K562 (cell line): ENCODE data around the gene TMEM260. TPM values are rescaled to one million over a fixed set of nuclear protein-coding genes. Genes with fewer than 3 reads are reported as not detected.

ENCODE experiments used
- CBX3 ChIP-seq, 2 experiments: IDR thresholded peaks; 1 replicate in 1 of 2; 2 replicates in 1 of 2; pipeline ENCODE4 v1.6.1; 2012; ENCODE audit warnings: inconsistent platforms in 2 of 2, low read length in 2 of 2, borderline replicate concordance in 1 of 2, control low read depth in 1 of 2
- CBX5 ChIP-seq: IDR thresholded peaks from 2 replicates; pipeline ENCODE4 v1.6.1; 2014; ENCODE audit warnings: low read depth, borderline replicate concordance
- CHD2 ChIP-seq: IDR thresholded peaks from 2 replicates; pipeline ENCODE4 v1.6.1; 2011; ENCODE audit warnings: low read depth, low read length
- EHMT2 ChIP-seq: fragments of 450-650 bp; IDR thresholded peaks from 2 replicates; pipeline ENCODE4 v1.6.1; 2018; ENCODE audit warnings: antibody characterized with exemption
- HDAC8 ChIP-seq: fragments of 450-650 bp; IDR thresholded peaks from 2 replicates; pipeline ENCODE4 v1.6.1; 2016; ENCODE audit warnings: mild to moderate bottlenecking, missing genetic modification characterization, moderate library complexity, missing compliant biosample characterization
- NFXL1 ChIP-seq: fragments of 450-650 bp; formaldehyde crosslinking; IDR thresholded peaks from 2 replicates; pipeline ENCODE4 v1.4.0; 2021; ENCODE audit warnings: mild to moderate bottlenecking
- PCBP1 ChIP-seq: fragments of 200-400 bp; formaldehyde crosslinking; IDR thresholded peaks from 2 replicates; pipeline ENCODE4 v1.6.1; 2018; ENCODE audit warnings: mild to moderate bottlenecking, low read depth, low read length; ENCODE audit not compliant: poor library complexity, severe bottlenecking
- PTRF ChIP-seq: fragments of 450-650 bp; IDR thresholded peaks from 2 replicates; pipeline ENCODE4 v1.6.1; 2016; ENCODE audit warnings: mild to moderate bottlenecking, missing genetic modification characterization, missing compliant biosample characterization
- SMAD2 ChIP-seq: fragments of 150-350 bp; IDR thresholded peaks from 2 replicates; pipeline ENCODE4 v1.6.1; 2014; ENCODE audit warnings: low read depth, mild to moderate bottlenecking, low read length
- TOE1 ChIP-seq, 2 experiments: fragments of 450-650 bp in 1 of 2; sonication (generic) in 1 of 2; formaldehyde crosslinking in 1 of 2; IDR thresholded peaks; 2 replicates each; pipeline versions ENCODE4 v1.7.1 to v1.8.0; 2016 to 2022; ENCODE audit warnings: borderline replicate concordance in 2 of 2, mild to moderate bottlenecking in 2 of 2, antibody characterized with exemption in 1 of 2, inconsistent platforms in 1 of 2, low read depth in 1 of 2, missing genetic modification reagents in 1 of 2, moderate library complexity in 1 of 2
- ZC3H8 ChIP-seq: fragments of 450-650 bp; IDR thresholded peaks from 2 replicates; pipeline ENCODE4 v1.6.1; 2017
- ZFPM2 ChIP-seq: fragments of 250-450 bp; sonication (Bioruptor Pico); IDR thresholded peaks from 2 replicates; pipeline ENCODE4 v1.5.1; 2022; ENCODE audit warnings: mild to moderate bottlenecking
- ZKSCAN3 ChIP-seq: fragments of 250-450 bp; sonication (Bioruptor Pico); IDR thresholded peaks from 2 replicates; pipeline ENCODE4 v1.4.0; 2020
- polyA plus RNA-seq, 8 experiments: library from polyadenylated mRNA; depleted of rRNA in 4 of 8; stranded (reverse) in 5 of 8; unstranded in 3 of 8; fragments of >200 nt; fragmentation: Nextera tagmentation in 2 of 8; fragmentation: Illumina TruSeq in 1 of 8; extraction: Ambion mirVana in 2 of 8; extraction: Trizol in 1 of 8; gene quantifications; 2 replicates each; pipeline versions ENCODE4 v1.2.1 to v1.2.3, GENCODE V29; 2011 to 2014; ENCODE audit warnings: inconsistent platforms in 1 of 8, missing spikeins in 1 of 8
- total RNA-seq, 7 experiments: library from RNA; depleted of rRNA in 6 of 7; stranded (reverse); fragments of >200 nt in 6 of 7; fragmentation: Illumina TruSeq in 2 of 7; extraction: Trizol in 2 of 7; gene quantifications; 2 replicates each; pipeline versions ENCODE4 v1.2.1 to v1.2.3, GENCODE V29; 2011 to 2021; ENCODE audit warnings: low replicate concordance in 1 of 7
- TF ChIP-seq, protein P1 (sequence below): fragments of 450-650 bp; IDR thresholded peaks from 2 replicates; pipeline ENCODE4 v1.7.0; 2016; ENCODE audit warnings: borderline replicate concordance
- TF ChIP-seq, protein P2 (sequence below): fragments of 450-650 bp; IDR thresholded peaks from 2 replicates; pipeline ENCODE4 v1.7.1; 2018; ENCODE audit warnings: mild to moderate bottlenecking, low read depth; ENCODE audit not compliant: partially characterized antibody
- TF ChIP-seq, protein P3 (sequence below): fragments of 250-450 bp; sonication (Bioruptor Pico); IDR thresholded peaks from 2 replicates; pipeline ENCODE4 v1.5.0; 2020; ENCODE audit warnings: mild to moderate bottlenecking
- TF ChIP-seq, protein P4 (sequence below): fragments of 450-650 bp; formaldehyde crosslinking; IDR thresholded peaks from 2 replicates; pipeline ENCODE4 v1.4.0; 2020; ENCODE audit warnings: mild to moderate bottlenecking
- TF ChIP-seq, protein P5 (sequence below): fragments of 200-400 bp; formaldehyde crosslinking; IDR thresholded peaks from 2 replicates; pipeline ENCODE4 v1.6.1; 2017; ENCODE audit warnings: mild to moderate bottlenecking, low read depth, low read length, moderate library complexity
- TF ChIP-seq, protein P6 (sequence below): fragments of 250-450 bp; sonication (Bioruptor Pico); IDR thresholded peaks from 2 replicates; pipeline ENCODE4 v1.8.0; 2021; ENCODE audit warnings: moderate library complexity, mild to moderate bottlenecking, inconsistent platforms

TMEM260 gene
- total and polyA plus RNA-seq, 9 of the 15 experiments (the other 6 are each of a cell fraction or from before 2014, with no cell fraction given), result 2.2 to 9.4 (median 6.0) TPM

DNA sequence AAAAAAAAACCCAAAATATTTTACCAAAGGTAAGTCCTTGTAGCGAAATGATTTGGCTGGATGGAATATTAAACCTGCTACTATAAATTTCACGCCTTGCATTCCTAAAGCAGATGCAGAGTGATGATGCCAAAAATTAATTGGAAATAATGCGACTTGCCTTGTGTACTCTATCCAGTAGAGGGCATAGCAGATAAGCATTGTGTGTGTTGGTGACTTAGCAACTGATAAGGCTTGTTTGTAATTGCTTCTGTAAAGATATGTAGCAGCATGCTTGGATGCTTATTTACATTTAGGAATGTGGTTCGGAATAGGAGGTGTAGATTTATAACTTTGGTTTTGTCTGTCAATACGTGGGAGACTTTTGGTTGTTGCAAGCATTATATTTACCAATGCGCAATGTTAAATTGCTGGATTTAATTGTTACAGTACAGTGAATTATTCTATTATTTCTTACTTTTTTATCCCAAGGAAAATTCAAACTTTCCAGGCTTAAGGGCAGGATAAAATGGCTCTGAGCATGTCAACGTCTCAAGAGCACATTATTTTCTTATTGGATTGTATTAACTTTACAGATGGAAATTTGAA, 80.5 kb downstream of the TMEM260 start (continued):
- TF ChIP-seq, protein P1, sequence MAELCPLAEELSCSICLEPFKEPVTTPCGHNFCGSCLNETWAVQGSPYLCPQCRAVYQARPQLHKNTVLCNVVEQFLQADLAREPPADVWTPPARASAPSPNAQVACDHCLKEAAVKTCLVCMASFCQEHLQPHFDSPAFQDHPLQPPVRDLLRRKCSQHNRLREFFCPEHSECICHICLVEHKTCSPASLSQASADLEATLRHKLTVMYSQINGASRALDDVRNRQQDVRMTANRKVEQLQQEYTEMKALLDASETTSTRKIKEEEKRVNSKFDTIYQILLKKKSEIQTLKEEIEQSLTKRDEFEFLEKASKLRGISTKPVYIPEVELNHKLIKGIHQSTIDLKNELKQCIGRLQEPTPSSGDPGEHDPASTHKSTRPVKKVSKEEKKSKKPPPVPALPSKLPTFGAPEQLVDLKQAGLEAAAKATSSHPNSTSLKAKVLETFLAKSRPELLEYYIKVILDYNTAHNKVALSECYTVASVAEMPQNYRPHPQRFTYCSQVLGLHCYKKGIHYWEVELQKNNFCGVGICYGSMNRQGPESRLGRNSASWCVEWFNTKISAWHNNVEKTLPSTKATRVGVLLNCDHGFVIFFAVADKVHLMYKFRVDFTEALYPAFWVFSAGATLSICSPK, result no peak
- TF ChIP-seq, protein P2, sequence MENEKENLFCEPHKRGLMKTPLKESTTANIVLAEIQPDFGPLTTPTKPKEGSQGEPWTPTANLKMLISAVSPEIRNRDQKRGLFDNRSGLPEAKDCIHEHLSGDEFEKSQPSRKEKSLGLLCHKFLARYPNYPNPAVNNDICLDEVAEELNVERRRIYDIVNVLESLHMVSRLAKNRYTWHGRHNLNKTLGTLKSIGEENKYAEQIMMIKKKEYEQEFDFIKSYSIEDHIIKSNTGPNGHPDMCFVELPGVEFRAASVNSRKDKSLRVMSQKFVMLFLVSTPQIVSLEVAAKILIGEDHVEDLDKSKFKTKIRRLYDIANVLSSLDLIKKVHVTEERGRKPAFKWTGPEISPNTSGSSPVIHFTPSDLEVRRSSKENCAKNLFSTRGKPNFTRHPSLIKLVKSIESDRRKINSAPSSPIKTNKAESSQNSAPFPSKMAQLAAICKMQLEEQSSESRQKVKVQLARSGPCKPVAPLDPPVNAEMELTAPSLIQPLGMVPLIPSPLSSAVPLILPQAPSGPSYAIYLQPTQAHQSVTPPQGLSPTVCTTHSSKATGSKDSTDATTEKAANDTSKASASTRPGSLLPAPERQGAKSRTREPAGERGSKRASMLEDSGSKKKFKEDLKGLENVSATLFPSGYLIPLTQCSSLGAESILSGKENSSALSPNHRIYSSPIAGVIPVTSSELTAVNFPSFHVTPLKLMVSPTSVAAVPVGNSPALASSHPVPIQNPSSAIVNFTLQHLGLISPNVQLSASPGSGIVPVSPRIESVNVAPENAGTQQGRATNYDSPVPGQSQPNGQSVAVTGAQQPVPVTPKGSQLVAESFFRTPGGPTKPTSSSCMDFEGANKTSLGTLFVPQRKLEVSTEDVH, result no peak
- no peak for TF ChIP-seq CHD2
- TF ChIP-seq ZKSCAN3, result no peak
- TF ChIP-seq EHMT2, result no peak
- TF ChIP-seq HDAC8, result no peak
- TF ChIP-seq, protein P3, sequence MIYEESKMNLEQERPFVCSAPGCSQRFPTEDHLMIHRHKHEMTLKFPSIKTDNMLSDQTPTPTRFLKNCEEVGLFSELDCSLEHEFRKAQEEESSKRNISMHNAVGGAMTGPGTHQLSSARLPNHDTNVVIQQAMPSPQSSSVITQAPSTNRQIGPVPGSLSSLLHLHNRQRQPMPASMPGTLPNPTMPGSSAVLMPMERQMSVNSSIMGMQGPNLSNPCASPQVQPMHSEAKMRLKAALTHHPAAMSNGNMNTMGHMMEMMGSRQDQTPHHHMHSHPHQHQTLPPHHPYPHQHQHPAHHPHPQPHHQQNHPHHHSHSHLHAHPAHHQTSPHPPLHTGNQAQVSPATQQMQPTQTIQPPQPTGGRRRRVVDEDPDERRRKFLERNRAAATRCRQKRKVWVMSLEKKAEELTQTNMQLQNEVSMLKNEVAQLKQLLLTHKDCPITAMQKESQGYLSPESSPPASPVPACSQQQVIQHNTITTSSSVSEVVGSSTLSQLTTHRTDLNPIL (CRISPR knock-in tag), result no peak
- no peak for TF ChIP-seq NFXL1 (CRISPR knock-in tag)
- no peak for TF ChIP-seq CBX3 (IDR thresholded peaks at IDR 0.05; ENCODE audit: borderline replicate concordance in 1 of 2, low read length in 2 of 2)
- TF ChIP-seq PTRF, result no peak
- TF ChIP-seq SMAD2, result no peak
- TF ChIP-seq CBX5, result no peak
- TF ChIP-seq, protein P4, sequence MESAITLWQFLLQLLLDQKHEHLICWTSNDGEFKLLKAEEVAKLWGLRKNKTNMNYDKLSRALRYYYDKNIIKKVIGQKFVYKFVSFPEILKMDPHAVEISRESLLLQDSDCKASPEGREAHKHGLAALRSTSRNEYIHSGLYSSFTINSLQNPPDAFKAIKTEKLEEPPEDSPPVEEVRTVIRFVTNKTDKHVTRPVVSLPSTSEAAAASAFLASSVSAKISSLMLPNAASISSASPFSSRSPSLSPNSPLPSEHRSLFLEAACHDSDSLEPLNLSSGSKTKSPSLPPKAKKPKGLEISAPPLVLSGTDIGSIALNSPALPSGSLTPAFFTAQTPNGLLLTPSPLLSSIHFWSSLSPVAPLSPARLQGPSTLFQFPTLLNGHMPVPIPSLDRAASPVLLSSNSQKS, result no peak
- TF ChIP-seq, protein P5, sequence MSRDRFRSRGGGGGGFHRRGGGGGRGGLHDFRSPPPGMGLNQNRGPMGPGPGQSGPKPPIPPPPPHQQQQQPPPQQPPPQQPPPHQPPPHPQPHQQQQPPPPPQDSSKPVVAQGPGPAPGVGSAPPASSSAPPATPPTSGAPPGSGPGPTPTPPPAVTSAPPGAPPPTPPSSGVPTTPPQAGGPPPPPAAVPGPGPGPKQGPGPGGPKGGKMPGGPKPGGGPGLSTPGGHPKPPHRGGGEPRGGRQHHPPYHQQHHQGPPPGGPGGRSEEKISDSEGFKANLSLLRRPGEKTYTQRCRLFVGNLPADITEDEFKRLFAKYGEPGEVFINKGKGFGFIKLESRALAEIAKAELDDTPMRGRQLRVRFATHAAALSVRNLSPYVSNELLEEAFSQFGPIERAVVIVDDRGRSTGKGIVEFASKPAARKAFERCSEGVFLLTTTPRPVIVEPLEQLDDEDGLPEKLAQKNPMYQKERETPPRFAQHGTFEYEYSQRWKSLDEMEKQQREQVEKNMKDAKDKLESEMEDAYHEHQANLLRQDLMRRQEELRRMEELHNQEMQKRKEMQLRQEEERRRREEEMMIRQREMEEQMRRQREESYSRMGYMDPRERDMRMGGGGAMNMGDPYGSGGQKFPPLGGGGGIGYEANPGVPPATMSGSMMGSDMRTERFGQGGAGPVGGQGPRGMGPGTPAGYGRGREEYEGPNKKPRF, result no peak
- TF ChIP-seq ZFPM2 (CRISPR knock-in tag), result no peak
- TF ChIP-seq, protein P6, sequence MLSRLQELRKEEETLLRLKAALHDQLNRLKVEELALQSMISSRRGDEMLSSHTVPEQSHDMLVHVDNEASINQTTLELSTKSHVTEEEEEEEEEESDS (CRISPR knock-in tag), result no peak
- no peak for TF ChIP-seq PCBP1
- TF ChIP-seq TOE1 (IDR thresholded peaks at IDR 0.05; ENCODE audit: borderline replicate concordance), result no peak
- TF ChIP-seq TOE1 (CRISPR knock-in tag; IDR thresholded peaks at IDR 0.05; ENCODE audit: borderline replicate concordance, low read depth), result no peak
- no peak for TF ChIP-seq ZC3H8
